Ishikawa (cell line): Measurements from ENCODE around the gene FNBP1L.

Source experiments
- CEBPB ChIP-seq: IDR thresholded peaks from 2 replicates; pipeline ENCODE4 v1.6.1; 2012
- EP300 ChIP-seq: IDR thresholded peaks from 2 replicates; pipeline ENCODE4 v1.6.1; 2012; ENCODE audit warnings: borderline replicate concordance
- FOXM1 ChIP-seq: IDR thresholded peaks from 2 replicates; pipeline ENCODE4 v1.6.1; 2012; ENCODE audit warnings: low read depth, borderline replicate concordance
- MAX ChIP-seq: IDR thresholded peaks from 2 replicates; pipeline ENCODE4 v1.6.1; 2012
- NFIC ChIP-seq: IDR thresholded peaks from 2 replicates; pipeline ENCODE4 v1.6.1; 2012
- RAD21 ChIP-seq: IDR thresholded peaks from 2 replicates; pipeline ENCODE4 v1.6.1; 2012; ENCODE audit warnings: low read depth
- REST ChIP-seq: IDR thresholded peaks from 2 replicates; pipeline ENCODE4 v1.6.1; 2012; ENCODE audit warnings: low read depth, mild to moderate bottlenecking
- TAF1 ChIP-seq: IDR thresholded peaks from 2 replicates; pipeline ENCODE4 v1.6.1; 2012; ENCODE audit warnings: low read depth, mild to moderate bottlenecking
- TCF12 ChIP-seq: IDR thresholded peaks from 2 replicates; pipeline ENCODE4 v1.6.1; 2012; ENCODE audit warnings: low read depth

- TF ChIP-seq TCF12 (no peak), EP300 (no peak), TAF1 (no peak), RAD21 (no peak), FOXM1 (no peak), MAX (no peak), REST (no peak), CEBPB (no peak), NFIC (no peak)
Observed at GRCh38 chr1:93578433-93578830, 130.5 kb downstream of the FNBP1L start.
